Heart right ventricle (tissue), 16 donors: ENCODE results near the gene HTR6. TPM values are rescaled to one million over a fixed set of nuclear protein-coding genes. Genes with fewer than 3 reads are reported as not detected.

Experiments used
- ATAC-seq, 8 donors: fragments of 200-7000 bp; cut with Tn5 transposase; one replicate each; pipeline ENCODE4 v1.9.1; 2020; ENCODE audit warnings: mild to moderate bottlenecking in 8 of 8, moderate library complexity in 8 of 8, moderate number of reproducible peaks in 1 of 8
- DNase-seq, 2 donors: peaks; one replicate each; pipeline ENCODE4 v3.0.0-alpha.2; 2020
- H3K27ac ChIP-seq, 10 donors: fragments of 200-600 bp; sonication (generic) in 2 of 10; one replicate each; pipeline versions ENCODE4 v1.5.0 to v1.8.0; 2020 to 2022; ENCODE audit warnings: mild to moderate bottlenecking in 3 of 10
- H3K27me3 ChIP-seq, 7 donors: fragments of 200-600 bp; one replicate each; pipeline ENCODE4 v1.8.0; 2021 to 2022; ENCODE audit warnings: mild to moderate bottlenecking in 2 of 7
- H3K36me3 ChIP-seq, 9 donors: fragments of 200-600 bp; sonication (generic) in 1 of 9; one replicate each; pipeline versions ENCODE4 v1.5.0 to v1.8.0; 2020 to 2022; ENCODE audit warnings: mild to moderate bottlenecking in 2 of 9
- H3K4me1 ChIP-seq, 9 donors: fragments of 200-600 bp; sonication (generic) in 1 of 9; one replicate each; pipeline versions ENCODE4 v1.5.0 to v1.8.0; 2020 to 2022; ENCODE audit warnings: mild to moderate bottlenecking in 4 of 9
- H3K4me3 ChIP-seq, 10 donors: fragments of 200-600 bp; sonication (generic) in 2 of 10; one replicate each; pipeline versions ENCODE4 v1.5.0 to v1.8.0; 2020 to 2022; ENCODE audit warnings: mild to moderate bottlenecking in 7 of 10, moderate library complexity in 2 of 10
- H3K9me3 ChIP-seq, 11 donors: fragments of 200-600 bp in 10 of 11; sonication (generic) in 2 of 11; one replicate each; pipeline versions ENCODE4 v1.5.0 to v1.8.0; 2013 to 2022; ENCODE audit warnings: mild to moderate bottlenecking in 2 of 11, control low read depth in 1 of 11, moderate library complexity in 1 of 11
- WGBS, 2 donors: extraction: QIAGEN DNeasy Blood & Tissue Kit; methylation state at CpG; one replicate each; pipeline ENCODE4 v1.1.7; 2013; ENCODE audit warnings: inconsistent platforms in 1 of 2; 5-methylcytosine and 5-hydroxymethylcytosine counted together
- intact Hi-C, 10 donors: fragments of 100-400 bp; cut with DNase I; formaldehyde crosslinking; loops; one replicate each; pipeline versions ENCODE4 v1.11.1 to v1.14.2; 2022
- polyA plus RNA-seq, 2 donors: library from polyadenylated mRNA; stranded (reverse); fragments of 200-250 nt; gene quantifications; one replicate each; pipeline ENCODE4 v1.2.3, GENCODE V29; 2013
- total RNA-seq, 10 donors: library from RNA; stranded (reverse); fragmentation: NEBNext Ultra II Directional in 3 of 10; extraction: Animal tissue kit (Norgen Biotek cat#: 25700) in 3 of 10; gene quantifications; one replicate each; pipeline versions ENCODE4 v1.2.1 to v1.2.4, GENCODE V29; 2021 to 2023
- TF ChIP-seq, protein P1 (sequence below), 9 donors: fragments of 200-600 bp; sonication (generic) in 2 of 9; IDR thresholded peaks; one replicate each; pipeline versions ENCODE4 v1.5.0 to v1.8.0; 2021 to 2022; ENCODE audit warnings: antibody characterized with exemption in 9 of 9, mild to moderate bottlenecking in 5 of 9, moderate library complexity in 1 of 9
- donor health status: Arrhythmogenic right ventricular cardiomyopathy.
- donor health status: ischemic (EF 13 %, LVEDD 7.1; RV severe dilation, severe dysfunction).
- donor health status: healthy with polysubstance abuse.
- donor health status: DM: no; HTN: yes; CAD: no.
- donor health status: DM: no; HTN: no; CAD: no.
- donor health status: ischemic (EF 25% LVEDD 6.9; RV normal size, moderate dysfunction).
- donor health status: ischemic (EF 25% LVEDD 5.7; RV mildly dilated, moderate dysfunction).
- donor health status: healthy.
- donor health status: DM: yes; HTN: yes; CAD: no.
- donor health status: Ischemic cardiomyopathy.
- donor health status: ischemic (EF 35%, LVEDD 5.7; RV mildly dilated, moderate dysfunction).
- donor health status: nonischemic (EF 11% LVEDD 7.7; RV severe dilation, severe dysfunction).
- donor health status: DM: yes; HTN: yes; CAD: no.
- donor health status: PGD.
- donor health status: ischemic (EF 29% LVEDD 5.4; RV normal size, mild dysfunction).
- donor health status: nonischemic (EF 23%, LVEDD 6.1; RV moderate dilation, normal function).

Gene HTR6
- total and polyA plus RNA-seq, 12 donors, result not detected

DNA sequence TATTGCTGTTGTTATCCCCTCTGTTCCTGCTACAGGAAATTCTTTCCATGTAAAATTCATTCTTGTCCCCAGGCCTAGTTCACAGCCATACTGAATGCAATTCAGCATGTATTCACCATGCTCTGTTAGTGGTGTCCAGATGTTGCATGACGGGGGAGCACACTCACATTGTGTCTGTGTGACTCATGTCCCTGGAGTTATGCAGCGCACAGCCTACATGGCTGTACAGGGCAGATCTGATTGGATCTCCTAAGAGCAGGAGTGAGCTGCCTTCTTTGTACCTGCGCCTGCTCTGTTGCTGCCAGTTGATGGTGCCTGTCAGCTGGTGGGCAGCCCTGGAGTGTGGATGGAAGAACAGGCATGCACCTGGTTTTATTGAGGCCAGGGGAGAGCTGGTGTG, 17.6 kb downstream of the HTR6 start:
- peak in 2 of 8 donors; percentile 12 to 50 for ATAC-seq
- peaks cover 0 to 8% (median 0%) of the 10 kb centered on the region in 9 donors for H3K36me3 ChIP-seq
- H3K27ac ChIP-seq, result no peak overlapping the region
- no peaks in the 10 kb centered on the region for H3K27me3 ChIP-seq
- no peaks in the 10 kb centered on the region for H3K4me1 ChIP-seq
- TF ChIP-seq, protein P1, sequence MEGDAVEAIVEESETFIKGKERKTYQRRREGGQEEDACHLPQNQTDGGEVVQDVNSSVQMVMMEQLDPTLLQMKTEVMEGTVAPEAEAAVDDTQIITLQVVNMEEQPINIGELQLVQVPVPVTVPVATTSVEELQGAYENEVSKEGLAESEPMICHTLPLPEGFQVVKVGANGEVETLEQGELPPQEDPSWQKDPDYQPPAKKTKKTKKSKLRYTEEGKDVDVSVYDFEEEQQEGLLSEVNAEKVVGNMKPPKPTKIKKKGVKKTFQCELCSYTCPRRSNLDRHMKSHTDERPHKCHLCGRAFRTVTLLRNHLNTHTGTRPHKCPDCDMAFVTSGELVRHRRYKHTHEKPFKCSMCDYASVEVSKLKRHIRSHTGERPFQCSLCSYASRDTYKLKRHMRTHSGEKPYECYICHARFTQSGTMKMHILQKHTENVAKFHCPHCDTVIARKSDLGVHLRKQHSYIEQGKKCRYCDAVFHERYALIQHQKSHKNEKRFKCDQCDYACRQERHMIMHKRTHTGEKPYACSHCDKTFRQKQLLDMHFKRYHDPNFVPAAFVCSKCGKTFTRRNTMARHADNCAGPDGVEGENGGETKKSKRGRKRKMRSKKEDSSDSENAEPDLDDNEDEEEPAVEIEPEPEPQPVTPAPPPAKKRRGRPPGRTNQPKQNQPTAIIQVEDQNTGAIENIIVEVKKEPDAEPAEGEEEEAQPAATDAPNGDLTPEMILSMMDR (IDR thresholded peaks at IDR 0.05), result no peak
- intact Hi-C loops, result no loop called here
- WGBS, 2 donors, result 87 to 88% methylated on average over 3 of the region's 3 CpGs
- H3K9me3 ChIP-seq, result peaks cover 0 to 1% (median 0%) of the 10 kb centered on the region in 11 donors
- no peak for DNase-seq
- H3K4me3 ChIP-seq, result no peak overlapping the region

DNA sequence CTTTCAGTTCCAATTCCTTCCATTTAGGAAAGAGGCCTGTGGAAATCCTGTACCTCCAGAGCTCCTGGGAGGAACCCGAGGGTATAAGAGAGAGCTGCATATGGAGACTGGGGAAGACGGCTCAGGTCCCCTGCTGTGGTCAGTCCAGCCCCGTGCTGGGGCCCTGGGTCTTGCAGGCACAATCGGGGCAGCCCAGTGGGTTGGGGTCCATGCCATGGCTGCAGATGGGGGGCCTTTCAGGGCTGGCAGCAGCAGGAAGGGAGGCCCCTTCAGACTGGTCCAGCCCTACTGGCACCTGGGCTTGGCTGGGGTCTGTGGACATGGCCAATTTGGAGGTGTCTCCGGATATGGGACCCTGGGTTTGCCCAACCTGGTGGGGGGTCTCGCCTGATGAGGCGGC, 18.2 kb downstream of the HTR6 start:
- ATAC-seq (no peak), DNase-seq (no peak)

DNA sequence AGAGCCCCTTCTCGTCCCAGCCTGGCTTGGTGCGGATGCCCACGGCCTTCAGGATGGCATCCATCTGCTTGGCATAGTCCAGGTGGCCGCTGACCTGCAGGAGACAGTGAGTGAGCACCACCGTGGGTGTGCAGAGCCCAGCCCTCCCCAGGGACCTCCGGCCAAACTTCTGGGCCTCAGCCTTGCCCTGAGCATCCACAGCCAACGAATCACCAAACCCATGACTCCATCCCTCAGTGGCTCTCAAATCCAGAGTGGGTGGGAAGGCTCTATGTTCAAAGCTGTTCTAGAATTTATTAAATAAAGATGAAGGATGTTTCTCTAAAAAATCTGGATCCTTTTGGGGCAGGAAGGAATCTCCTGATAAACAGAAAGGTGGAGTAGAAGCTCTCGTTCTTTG, 18.7 kb downstream of the HTR6 start:
- intact Hi-C loops, result no loop called here
- ATAC-seq (no peak), DNase-seq (no peak)
- H3K27me3 ChIP-seq, result no peaks in the 10 kb centered on the region
- no peaks in the 10 kb centered on the region for H3K4me1 ChIP-seq
- 89 to 90% methylated on average over 8 of the region's 8 CpGs for WGBS, 2 donors
- no peak overlapping the region for H3K27ac ChIP-seq
- H3K4me3 ChIP-seq, result no peak overlapping the region
- TF ChIP-seq, protein P1 (IDR thresholded peaks at IDR 0.05), result no peak
- peaks cover 0 to 7% (median 0%) of the 10 kb centered on the region in 11 donors for H3K9me3 ChIP-seq
- peaks cover 0 to 15% (median 0%) of the 10 kb centered on the region in 9 donors for H3K36me3 ChIP-seq

More for the DNA sequence above, 18.2 kb downstream of the HTR6 start:
- Histone ChIP-seq H3K9me3 (peaks cover 0 to 7% (median 0%) of the 10 kb centered on the region in 11 donors), H3K27me3 (no peaks in the 10 kb centered on the region), H3K27ac (no peak overlapping the region), H3K4me3 (no peak overlapping the region), H3K4me1 (no peaks in the 10 kb centered on the region), H3K36me3 (peaks cover 0 to 13% (median 0%) of the 10 kb centered on the region in 9 donors)
- intact Hi-C loops, result no loop called here
- 71 to 75% methylated on average over 7 of the region's 7 CpGs for WGBS, 2 donors
- TF ChIP-seq, protein P1 (IDR thresholded peaks at IDR 0.05), result no peak

DNA sequence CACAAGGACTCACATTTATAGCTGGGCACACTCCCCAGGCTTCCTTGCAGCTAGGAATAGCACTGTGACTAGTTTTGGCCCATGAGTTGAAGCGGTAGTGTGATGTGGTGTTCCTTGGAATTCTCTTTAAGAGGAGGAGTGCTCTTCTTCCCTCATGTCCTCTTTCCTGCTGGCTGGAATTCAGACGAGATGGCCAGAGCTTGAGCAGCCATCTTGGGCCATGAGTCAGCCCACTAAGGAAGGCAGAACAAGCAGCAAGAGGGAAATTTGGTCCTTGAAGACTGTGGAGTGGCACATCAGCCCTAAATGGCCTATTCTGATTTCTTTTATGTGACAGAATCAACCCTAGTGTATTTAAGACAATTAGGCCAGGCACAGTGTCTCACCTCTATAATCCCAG, 20.0 kb downstream of the HTR6 start:
- H3K4me1 ChIP-seq, result peaks cover 0 to 12% (median 8%) of the 10 kb centered on the region in 9 donors
- WGBS, 2 donors, result 90 to 97% methylated on average over 2 of the region's 2 CpGs
- no peak for DNase-seq
- no peak overlapping the region for H3K27ac ChIP-seq
- no peaks in the 10 kb centered on the region for H3K27me3 ChIP-seq
- intact Hi-C loops, result no loop called here
- no peak for ATAC-seq
- peaks cover 0 to 18% (median 0%) of the 10 kb centered on the region in 9 donors for H3K36me3 ChIP-seq
- peaks cover 0 to 7% (median 0%) of the 10 kb centered on the region in 11 donors for H3K9me3 ChIP-seq
- H3K4me3 ChIP-seq, result no peak overlapping the region
- TF ChIP-seq, protein P1 (IDR thresholded peaks at IDR 0.05), result no peak
